Activated CD4-positive, alpha-beta T cell treated with anti-CD3 and anti-CD28 coated beads, Interleukin-2, amount 50 U/mL, for 1 hour (primary cell): Measurements from ENCODE around the gene CBLB.
A peak's percentile ranks its signal among the peaks of the same experiment; 100 is the strongest.
"Not testable (repeated sequence)": the region's sequence is repeated elsewhere in the genome, so short reads cannot be mapped to it uniquely, and the experiment has no call there.

Source experiments
- DNase-seq: peaks from one replicate; pipeline ENCODE4 v3.0.0-alpha.2; 2020

CBLB gene

DNA sequence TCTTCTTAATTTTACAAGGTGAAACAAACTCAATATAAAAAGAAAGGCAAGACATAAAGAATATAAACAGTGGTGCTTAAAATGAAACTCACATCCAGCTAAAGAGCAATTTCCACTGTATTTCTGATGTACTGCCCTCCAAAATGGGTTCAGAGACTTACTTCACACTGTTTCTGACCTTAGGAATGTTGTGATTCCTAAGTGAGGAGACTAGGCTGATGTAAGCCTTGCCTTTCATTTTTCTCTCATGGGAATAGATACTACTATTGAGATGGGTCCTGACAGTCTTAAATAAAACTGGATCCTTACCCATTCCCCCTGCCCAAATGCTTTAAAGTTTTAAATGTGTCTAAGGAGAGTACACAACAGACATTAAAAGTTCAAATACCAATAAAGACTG lies 86.9 kb downstream of the CBLB start:
- DNase-seq = no peak

DNA sequence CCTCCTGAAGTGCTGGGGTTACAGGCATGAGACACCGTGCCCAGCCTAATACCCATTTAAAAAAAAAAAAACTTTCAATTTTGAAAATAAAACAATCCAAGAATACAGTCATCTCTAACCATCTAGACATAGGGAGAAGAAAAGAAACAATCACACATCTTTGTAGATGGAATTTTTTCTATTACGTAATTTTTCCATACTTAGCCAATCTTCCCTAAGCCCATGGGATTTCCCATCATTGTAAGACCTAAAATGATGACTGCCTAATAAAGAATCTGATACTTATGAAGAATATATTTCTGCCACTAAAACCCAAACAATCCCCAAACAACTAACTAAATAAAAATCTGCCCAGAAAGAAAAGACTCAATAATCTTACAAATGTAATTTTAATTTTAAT lies 88.7 kb downstream of the CBLB start:
- no peak for DNase-seq

DNA sequence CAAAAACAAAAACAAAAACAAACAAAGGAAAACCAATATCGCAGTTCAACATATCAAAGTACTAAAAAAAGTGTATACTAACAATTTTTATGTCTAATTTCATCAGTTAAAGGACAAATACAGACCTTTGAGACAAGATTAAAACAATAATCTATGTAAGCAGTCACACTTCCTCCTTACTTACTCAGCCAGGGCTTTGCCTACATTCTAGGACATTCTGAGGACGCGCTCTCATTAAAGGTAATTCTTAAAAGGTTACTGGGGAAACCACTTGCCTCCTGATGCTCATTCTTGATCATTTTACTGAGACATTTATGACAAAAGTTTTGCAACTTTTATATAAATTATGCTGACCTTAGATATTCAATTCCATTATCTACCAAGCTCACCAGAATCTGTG lies 93.4 kb downstream of the CBLB start:
- DNase-seq = no peak

DNA sequence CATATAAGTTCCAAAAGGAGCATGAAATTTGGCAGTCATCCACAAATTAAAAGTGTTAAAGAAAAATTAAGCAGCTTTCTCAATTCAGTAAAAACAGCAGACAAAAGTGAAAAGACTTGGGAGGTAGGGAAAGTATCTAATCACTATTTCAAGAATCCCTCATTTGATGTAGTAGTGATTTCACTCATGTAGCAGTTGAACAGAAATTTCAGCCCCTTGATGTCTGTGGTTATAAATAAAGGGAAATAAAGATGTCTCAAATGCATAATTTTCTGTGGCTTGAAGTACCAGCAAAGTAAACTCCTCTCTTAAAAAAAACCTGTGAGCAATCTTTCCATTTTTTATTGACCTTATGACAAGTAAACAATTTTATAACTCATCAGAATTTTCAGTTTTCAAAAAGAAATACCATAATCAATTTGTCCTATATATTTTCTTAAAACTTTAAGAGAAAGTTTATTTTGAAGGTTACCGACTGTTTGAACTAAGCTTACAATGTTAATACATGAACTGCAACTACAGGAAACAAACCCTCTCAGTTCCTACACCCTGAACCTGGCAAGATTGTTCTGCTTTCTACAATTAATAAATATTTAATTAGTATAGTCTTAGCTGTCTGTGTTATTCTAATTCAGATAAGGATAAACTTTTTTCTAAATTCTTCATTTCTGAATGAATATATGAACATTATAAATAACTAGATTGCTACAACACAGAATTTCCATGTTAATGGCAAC lies 94.2 kb downstream of the CBLB start:
- no peak for DNase-seq

DNA sequence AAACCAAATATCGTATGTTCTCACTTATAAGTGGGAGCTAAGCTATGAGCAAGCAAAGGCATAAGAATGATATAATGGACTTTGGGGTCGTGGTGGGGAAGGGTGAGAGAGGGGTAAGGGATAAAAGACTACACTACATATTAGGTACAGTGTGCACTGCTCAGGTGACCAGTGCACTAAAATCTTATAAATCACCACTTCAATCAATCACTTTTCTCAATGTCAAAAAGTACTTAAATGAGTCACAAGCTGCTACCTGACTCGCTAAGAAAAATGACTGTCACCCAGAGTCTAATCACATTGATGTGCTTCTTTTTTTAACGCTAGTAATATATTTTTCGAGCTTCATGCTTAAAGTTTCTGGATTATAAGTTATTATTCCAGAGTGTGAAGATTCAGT lies 95.5 kb downstream of the CBLB start:
- no peak for DNase-seq

DNA sequence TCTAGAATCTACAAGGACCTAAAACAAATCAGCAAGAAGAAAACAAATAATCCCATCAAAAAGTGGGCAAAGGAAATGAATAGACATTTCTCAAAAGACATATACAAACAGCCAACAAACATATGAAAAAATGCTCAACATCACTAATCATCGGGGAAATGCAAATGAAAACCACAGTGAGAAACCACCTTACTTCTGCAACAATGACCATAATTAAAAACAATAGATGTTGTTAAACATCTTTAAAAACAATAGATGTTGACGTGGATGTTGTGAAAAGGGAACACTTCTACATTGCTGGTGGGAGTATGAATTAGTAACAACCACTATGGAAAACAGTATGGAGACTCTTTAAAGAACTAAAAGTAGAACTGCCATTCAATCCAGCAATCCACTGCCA lies 96.2 kb downstream of the CBLB start:
- DNase-seq = no peak

DNA sequence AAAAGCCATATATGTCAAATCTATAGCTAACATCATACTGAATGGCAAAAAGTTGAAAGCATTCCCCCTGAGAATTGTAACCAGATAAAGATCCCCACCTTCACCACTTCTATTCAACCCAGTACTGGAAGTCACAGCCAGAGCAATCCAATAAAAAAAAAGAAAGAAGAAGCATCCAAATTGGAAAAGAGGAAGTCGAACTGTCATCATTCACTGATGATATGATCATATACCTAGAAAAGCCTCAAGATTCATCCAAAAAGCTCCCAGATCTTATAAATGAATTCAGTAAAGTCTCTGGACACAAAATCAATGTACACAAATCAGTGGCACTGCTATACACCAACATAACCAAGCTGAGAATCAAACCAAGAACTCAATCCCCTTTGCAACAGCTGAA lies 97.4 kb downstream of the CBLB start:
- no peak for DNase-seq

DNA sequence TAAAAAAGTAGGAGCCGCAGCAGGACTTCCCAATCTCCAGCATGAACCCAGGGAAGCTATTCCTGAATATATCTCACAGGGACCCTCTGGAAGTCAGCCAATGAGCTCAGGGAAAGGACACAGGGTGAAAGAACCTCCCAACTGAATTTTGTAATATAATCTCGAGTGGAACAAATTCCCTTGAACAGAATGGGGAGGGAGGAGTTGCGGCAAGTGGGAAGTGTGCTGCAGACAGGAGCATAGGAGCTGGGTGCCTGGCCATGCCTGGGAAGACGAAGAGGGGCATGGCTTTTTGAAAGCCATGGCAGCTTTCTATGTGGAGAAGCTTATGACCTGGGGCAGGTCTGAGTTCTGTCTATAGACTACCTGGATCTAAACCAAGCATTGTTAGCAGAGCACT lies 98.4 kb downstream of the CBLB start:
- no peak for DNase-seq

DNA sequence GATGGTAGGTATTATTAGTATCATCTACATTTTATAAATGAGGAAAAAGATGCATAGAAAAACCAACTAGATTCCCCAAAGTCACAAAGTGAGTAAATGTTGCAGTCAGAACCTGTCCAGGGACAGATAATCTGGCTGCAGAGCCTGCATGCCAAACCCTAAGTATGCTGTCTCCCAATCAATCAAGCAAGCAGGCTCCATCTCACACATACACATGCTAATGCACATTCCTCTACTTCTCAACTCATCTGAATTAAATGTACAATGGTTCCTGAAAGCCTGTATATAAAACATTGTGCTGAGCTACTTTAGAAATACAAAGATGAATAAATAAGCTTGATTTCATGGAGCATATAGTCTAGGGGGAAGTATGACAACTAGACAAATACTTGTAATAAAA lies 101.0 kb downstream of the CBLB start:
- no peak for DNase-seq

DNA sequence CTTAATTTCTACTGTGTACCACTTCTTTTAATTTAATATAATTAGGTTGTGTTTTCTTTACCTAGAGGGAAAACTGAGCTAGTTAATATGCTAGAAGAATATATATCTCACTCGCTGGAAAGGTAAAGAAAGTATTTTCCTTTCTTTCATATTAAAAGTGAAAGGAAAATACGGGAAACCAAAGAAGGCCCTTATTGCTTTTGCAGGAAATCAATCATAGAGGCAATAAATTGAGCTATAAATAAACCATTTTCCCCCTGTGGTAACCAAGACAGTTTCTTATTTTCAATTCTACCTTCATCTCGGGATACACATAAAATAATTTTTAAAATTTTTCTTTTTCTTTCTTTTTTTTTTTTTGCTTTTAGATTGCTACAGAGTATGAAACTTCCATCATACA lies 101.6 kb downstream of the CBLB start:
- no peak for DNase-seq

DNA sequence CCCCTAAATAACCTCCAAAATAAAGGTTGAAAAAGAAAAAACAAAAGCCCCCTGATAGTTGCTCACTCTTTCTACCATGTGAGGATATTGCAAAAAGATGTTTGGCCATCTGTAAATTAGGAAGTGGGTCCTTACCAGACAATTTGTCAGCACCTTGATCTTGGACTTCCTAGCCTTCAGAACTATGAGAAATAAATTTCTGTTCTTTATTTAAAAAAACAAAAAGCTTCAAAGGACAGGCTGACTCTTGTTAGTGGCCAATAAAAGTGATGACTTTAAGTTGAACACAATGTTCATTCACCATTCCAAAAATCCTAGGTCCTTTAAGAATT lies 103.5 kb downstream of the CBLB start:
- DNase-seq = no peak

DNA sequence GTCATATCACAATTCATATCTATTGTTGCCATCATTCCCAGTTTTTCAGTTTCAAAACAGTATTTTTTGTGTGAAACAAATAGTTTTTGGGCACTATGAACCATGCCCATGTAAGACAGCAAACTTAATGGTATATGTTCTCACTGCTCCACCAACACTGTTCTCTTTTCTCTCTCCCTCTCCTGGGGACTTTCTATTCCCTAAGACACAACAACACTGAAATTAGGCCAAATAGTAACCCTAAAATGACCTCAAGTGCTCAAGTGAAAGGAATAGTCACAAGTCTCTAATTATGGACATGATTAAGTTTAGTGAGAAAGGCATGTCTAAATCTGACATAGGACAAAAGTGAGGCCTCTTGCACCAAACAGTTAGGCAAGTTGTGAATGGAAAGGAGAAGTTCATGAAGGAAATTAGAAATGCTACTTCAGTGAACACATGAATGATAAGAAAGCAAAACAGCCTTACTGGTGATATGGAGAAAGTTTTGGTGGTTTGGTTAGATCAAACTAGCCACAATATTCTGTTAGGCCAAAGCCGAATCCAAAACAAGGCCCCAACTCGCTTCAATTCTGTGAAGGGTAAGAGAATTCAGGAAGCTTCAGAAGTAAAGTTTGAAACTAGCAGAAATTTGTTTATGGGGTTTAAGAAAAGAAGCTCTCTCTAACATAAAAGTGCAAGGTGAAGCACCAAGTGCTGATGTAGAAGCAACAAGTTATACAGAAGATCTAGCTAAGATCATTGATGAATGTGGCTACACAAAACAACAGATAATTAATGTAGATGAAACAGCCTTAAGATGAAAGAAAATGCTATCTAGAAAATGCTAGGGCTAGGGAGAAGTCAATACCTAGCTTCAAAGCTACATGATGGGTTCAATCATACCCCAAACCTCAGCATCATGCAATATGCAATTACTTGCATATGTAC lies 104.2 kb downstream of the CBLB start:
- DNase-seq = no peak

DNA sequence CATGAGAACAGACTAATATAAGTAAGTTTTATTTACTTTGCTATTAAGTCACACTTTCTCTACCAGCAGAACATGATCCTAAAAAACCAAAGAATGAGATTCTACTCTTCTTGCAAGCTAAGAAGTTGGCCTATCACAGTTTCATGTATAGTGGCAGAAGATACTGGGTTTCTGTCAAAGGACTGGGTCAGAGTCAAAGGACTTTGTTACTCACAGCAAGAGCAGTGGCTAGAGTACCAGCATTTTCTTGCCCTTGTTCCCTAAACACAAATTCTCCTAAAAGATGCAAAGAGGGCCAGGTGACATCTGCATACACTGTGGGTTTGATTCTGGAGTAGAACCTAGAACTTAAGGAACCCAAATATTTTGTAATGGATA lies 105.2 kb downstream of the CBLB start:
- no peak for DNase-seq

DNA sequence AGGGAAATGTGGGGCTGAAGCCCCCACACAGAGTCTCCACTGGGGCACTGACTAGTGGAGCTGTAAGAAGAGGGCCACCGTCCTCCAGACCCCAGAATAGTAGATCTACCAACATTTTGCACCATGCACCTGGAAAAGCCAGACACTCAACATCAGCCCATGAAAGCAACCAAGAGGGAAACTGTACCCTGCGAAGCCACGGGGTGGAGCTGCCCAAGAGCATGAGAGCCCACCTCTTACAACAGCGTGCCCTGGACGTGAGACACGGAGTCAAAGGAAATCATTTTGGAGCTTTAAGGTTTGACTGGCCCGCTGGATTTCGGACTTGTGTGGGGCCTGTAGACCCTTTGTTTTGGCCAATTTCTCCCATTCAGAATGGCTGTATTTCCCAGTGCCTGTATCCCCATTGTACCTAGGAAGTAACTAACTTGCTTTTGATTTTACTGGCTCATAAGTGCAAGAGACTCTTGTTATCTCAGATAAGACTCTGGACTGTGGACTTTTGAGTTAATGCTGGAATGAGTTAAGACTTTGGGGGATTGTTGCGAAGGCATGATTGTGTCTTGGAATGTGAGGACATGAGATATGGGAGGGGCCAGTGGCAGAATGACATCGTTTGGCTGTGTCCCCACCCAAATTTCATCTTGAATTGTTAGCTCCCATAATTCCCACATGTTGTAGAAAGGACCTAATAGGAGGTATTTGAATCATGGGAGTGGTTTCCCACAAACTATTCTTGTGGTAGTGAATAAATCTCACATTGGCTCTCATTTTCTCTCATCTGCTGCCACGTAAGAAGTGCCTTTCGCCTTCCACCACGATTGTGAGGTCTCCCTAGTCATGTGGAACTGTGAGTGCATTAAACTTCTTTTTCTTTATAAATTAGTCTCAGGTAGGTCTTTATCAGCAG lies 105.8 kb downstream of the CBLB start:
- no peak for DNase-seq

DNA sequence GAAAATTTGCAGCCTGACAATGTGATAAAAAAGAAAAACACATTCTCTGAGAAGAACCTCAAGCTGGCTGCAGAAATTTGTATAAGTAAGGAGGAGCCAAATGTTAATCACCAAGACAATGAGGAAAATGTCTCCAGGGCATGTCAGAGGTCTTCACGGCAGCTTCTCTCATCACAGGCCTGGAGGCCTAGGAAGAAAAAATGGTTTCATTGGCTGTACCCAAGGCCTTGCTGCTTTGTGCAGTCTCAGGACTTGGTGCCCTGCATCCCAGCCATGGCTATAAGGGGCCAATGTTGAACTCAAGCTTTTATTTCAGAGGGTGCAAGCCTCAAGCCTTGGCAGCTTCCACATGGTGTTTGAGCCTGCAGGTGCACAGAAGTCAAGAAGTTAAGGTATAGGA lies 106.6 kb downstream of the CBLB start:
- not testable (repeated sequence) for DNase-seq

DNA sequence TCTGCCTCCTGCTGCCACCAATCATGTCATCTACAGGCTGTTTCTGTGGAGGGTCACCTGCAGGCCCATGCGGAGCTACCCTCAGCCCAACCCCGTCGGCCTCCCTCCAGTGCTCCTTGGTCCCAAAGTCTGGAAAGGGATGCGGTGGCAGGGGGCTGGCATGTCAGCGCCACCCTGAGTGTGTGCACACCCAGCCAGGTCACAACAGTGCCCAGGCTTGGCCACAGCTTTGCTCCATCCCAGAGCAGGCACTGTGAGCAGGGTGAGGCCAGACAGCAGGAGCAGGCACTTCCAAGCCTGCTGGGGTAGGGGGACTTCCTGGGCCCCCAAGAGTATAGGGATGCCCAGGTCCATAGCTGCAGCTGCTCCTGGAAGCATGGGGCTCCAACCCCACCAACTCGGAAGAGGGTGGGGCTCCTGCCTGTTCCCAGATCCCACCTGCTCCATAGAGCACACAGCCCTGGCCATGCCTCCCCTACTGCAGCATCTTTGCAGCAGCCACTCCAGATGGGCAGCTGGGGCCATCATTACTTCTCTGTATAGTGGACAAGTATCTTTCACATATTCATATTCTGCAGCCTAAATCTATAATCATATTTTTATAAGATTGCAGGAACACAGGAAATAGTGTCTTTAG lies 109.3 kb downstream of the CBLB start:
- no peak for DNase-seq

DNA sequence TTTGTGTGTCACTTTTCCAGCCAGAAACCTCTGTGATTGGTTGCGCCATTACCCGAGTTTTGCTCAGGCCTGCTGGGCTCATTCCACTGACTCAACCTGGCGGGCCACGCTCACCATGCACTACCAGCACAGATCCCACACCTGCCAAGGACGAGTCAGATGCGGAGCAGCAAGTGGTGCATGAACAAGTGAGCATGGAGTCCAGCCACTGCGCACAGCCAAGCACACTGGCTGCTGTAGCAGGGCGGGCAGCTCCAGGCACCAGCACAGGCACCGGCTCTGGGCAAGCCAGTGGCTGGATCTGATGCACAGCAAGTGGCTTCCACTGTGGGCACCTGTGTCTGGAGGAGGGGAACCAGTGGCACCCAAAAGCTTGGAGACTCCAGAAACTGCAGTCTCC lies 110.4 kb downstream of the CBLB start:
- DNase-seq = no peak

DNA sequence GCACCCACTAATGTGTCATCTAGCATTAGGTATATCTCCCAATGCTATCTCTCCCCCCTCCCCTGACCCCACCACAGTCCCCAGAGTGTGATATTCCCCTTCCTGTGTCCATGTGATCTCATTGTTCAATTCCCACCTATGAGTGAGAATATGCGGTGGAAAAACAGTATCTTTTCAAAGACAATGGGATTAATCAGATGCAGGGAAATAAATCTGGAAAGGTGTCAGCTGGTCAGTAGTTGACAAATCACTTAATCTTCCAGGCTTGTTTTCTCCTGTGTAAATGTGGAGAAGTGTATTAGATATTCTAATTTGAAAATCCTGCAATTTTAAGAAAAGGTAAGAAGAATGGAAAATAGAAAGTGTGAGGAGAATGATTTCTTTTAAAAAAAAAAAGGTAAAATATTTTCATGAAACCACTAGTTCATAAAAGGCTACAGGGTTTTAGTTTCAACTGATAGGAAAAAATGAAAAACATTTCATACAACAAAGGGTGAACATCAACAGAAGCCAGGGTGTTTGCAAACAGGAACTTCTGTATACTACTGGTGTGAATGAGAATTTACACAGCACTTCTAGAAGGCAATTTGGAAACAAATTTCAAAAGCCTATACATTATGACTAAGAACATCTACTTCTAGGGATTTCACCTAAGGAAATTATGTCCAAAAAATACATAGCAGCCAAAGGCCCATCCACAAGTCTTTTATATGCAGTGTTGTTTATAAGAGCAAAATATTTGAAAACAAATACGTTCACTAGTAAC lies 113.5 kb downstream of the CBLB start:
- no peak for DNase-seq

DNA sequence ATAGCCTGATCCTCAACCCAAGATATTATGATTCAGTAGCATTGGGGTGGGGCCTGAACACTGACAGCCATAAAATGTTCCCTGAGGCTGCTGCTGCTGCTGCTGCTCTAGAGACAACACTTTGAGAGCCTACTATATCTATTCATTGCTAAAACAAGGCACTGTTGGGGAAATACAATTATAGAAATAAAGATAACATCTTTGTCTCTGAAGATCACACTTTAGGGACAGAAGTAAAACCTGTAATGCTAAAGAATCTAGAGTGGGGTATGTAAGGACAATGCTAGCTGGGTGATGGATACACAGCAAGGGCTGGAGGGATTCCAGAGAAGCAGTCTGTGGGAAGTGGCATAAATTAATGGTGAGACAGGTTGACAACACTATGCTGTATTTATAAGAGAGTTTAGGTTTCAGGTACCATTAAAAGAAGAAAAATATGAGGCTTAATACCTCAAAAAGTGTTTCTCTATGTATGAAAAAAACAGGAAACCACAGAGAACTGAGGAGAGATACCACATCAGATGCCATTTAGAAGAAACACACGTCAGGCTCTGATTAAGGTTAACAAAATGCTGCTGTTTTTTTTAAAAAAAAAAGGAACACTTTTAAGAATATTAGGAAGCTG lies 115.9 kb downstream of the CBLB start:
- DNase-seq = peak; percentile 32

DNA sequence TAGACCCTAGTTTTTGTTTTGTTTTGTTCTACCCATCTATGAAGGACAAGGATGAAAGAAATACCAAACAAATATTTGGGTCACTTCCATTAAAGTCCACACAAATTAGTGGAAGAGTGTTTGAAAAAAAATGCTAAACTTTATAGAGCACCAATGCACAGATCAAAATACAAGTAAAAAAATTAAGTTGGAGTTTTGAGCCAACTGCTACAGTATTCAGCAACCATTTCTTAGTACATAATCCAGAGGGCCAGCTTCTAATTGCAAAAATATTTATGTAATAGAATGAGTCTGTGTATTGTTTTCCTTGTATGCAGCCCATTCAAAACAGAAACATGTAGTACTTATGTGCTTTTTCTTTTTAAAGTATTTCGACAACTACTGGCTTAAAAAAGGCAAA lies 121.1 kb downstream of the CBLB start:
- DNase-seq = no peak

DNA sequence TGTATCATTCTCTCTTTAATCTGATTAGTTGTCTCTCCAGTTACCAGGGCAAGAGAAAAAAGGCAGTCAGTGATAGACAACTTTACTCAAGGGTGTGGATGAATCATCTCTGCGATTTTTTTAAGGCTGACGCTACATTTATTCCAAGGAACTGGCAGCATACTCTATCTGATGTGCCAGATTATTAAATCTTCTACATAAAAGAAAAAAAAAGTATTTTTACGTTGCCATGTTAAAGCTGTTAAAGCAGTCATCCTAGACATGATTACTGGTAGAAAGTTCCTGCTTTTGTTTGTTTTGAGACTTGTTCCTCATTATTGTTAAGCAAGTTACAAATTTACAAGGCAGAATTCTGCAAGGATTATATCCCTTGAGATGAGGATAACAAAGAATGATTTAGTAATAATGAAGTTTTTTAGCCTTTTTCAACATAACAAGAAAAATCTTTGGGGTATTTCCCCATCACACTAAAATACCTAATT lies 121.7 kb downstream of the CBLB start:
- DNase-seq = no peak
